Upper lobe of left lung (tissue), 4 donors: ENCODE measurements around the gene ATG10.

Experiments
- CTCF ChIP-seq, 6 experiments: fragments of 450-650 bp in 4 of 6; fragments of 200-600 bp in 2 of 6; sonication (generic) in 2 of 6; IDR thresholded peaks; one replicate each; pipeline ENCODE4 v1.5.1; 2016 to 2019; ENCODE audit warnings: antibody characterized with exemption in 6 of 6
- POLR2A ChIP-seq, 4 donors: fragments of 450-650 bp; IDR thresholded peaks; one replicate each; pipeline ENCODE4 v1.5.1; 2016 to 2017; ENCODE audit warnings: antibody characterized with exemption in 4 of 4, mild to moderate bottlenecking in 2 of 4
- POLR2AphosphoS5 ChIP-seq, 2 donors: sonication (generic); formaldehyde crosslinking; IDR thresholded peaks; one replicate each; pipeline ENCODE4 v1.5.1; 2017; ENCODE audit warnings: antibody characterized with exemption in 2 of 2

GRCh38 chr5:82301190-82301589, 329.4 kb downstream of the ATG10 start:
- TF ChIP-seq POLR2A (IDR thresholded peaks at IDR 0.05) (no peak), CTCF (IDR thresholded peaks at IDR 0.05) (no peak), POLR2AphosphoS5 (IDR thresholded peaks at IDR 0.05) (no peak)
